Keratinocyte (primary cell): ENCODE measurements around the gene ARMH3.

Source experiments
- CTCF ChIP-seq, 3 experiments: IDR thresholded peaks in 1 of 3; conservative IDR thresholded peaks in 1 of 3; optimal IDR thresholded peaks in 1 of 3; 2 replicates in 2 of 3; 3 replicates in 1 of 3; pipeline versions ENCODE3 to v1.5.1; 2011; ENCODE audit warnings: low read length in 3 of 3, mild to moderate bottlenecking in 3 of 3, moderate library complexity in 2 of 3, control low read depth in 1 of 3, inconsistent platforms in 1 of 3; ENCODE audit not compliant: insufficient read depth in 2 of 3; ENCODE audit errors: extremely low read depth in 1 of 3
- EZH2 ChIP-seq: IDR thresholded peaks from one replicate; pipeline ENCODE4 v1.6.1; 2012; ENCODE audit warnings: inconsistent platforms, mild to moderate bottlenecking, low read length, moderate library complexity

GRCh38 chr10:101828766-101829551, 227.0 kb downstream of the ARMH3 start:
- TF ChIP-seq CTCF (optimal IDR thresholded peaks at IDR 0.05 in 1 of 3, IDR thresholded peaks at IDR 0.05 in 1 of 3, conservative IDR thresholded peaks at IDR 0.05 in 1 of 3; ENCODE audit: extremely low read depth in 1 of 3, insufficient read depth in 2 of 3, low read length in 3 of 3): no peak
- no peak for TF ChIP-seq EZH2
